Activated T-cell treated with anti-CD3 and anti-CD28 coated beads, Interleukin-2, amount 50 U/mL, for 72 hours (primary cell): ENCODE results near the gene PKIG. TPM values are rescaled to one million over a fixed set of nuclear protein-coding genes. Genes with fewer than 3 reads are reported as not detected.
"Not testable (repeated sequence)": the region's sequence is repeated elsewhere in the genome, so short reads cannot be mapped to it uniquely, and the experiment has no call there.

Experiments
- ATAC-seq, 2 donors: fragments of 150-1000 bp; cut with Tn5 transposase; replicated peaks in 1 of 2; 2 replicates each; pipeline ENCODE4 v1.10.0; 2021; ENCODE audit warnings: moderate library complexity in 2 of 2, mild to moderate bottlenecking in 1 of 2
- DNase-seq, 2 donors: peaks; one replicate each; pipeline ENCODE4 v3.0.0; 2021 to 2022; ENCODE audit warnings: mixed read lengths in 1 of 2
- H3K27ac Mint-ChIP-seq: one replicate; pipeline ENCODE4 v1.8.0; 2022; ENCODE audit warnings: mild to moderate bottlenecking, moderate library complexity, mixed read lengths
- H3K27me3 Mint-ChIP-seq: one replicate; pipeline ENCODE4 v1.8.0; 2022; ENCODE audit warnings: low read depth, mixed read lengths
- H3K36me3 Mint-ChIP-seq, 2 donors: one replicate each; pipeline ENCODE4 v1.8.0; 2022; ENCODE audit warnings: mixed read lengths in 2 of 2, mild to moderate bottlenecking in 1 of 2; ENCODE audit not compliant: insufficient read depth in 2 of 2
- H3K4me1 Mint-ChIP-seq: one replicate; pipeline ENCODE4 v1.8.0; 2022; ENCODE audit warnings: low read depth, mixed read lengths
- H3K4me3 Mint-ChIP-seq, 2 donors: one replicate each; pipeline ENCODE4 v1.8.0; 2022; ENCODE audit warnings: mild to moderate bottlenecking in 2 of 2, mixed read lengths in 2 of 2, moderate library complexity in 2 of 2
- H3K9me3 Mint-ChIP-seq, 2 donors: one replicate each; pipeline ENCODE4 v1.8.0; 2022; ENCODE audit warnings: mixed read lengths in 2 of 2
- total RNA-seq, 2 donors: library from RNA; stranded (reverse); gene quantifications; one replicate each; pipeline ENCODE4 v1.2.3, GENCODE V29; 2022

PKIG gene
- total RNA-seq, 2 donors from 2014 or later, result 10.3 to 13.6 TPM

GRCh38 chr20:44579313-44580081 lies 2.9 kb upstream of the PKIG start:
- Mint-ChIP-seq H3K9me3 (peaks cover 0 to 2% of the 10 kb centered on the region in 2 donors), H3K36me3 (peaks cover 0 to 2% of the 10 kb centered on the region in 2 donors), H3K27me3 (peaks cover 6% of the 10 kb centered on the region), H3K4me3 (no peak overlapping the region), H3K4me1 (peaks cover 16% of the 10 kb centered on the region), H3K27ac (no peak overlapping the region)
- DNase-seq, result no peak
- ATAC-seq, result no peak

GRCh38 chr20:44580581-44581268 lies 1.7 kb upstream of the PKIG start:
- H3K36me3 Mint-ChIP-seq, result peaks cover 0 to 2% of the 10 kb centered on the region in 2 donors
- ATAC-seq, result peak in 1 of 2 donors; percentile 36
- H3K4me3 Mint-ChIP-seq, result no peak overlapping the region
- peaks cover 6% of the 10 kb centered on the region for H3K27me3 Mint-ChIP-seq
- no peak overlapping the region for H3K27ac Mint-ChIP-seq
- H3K9me3 Mint-ChIP-seq, result peaks cover 0 to 2% of the 10 kb centered on the region in 2 donors
- DNase-seq, result no peak
- H3K4me1 Mint-ChIP-seq, result peaks cover 19% of the 10 kb centered on the region

DNA sequence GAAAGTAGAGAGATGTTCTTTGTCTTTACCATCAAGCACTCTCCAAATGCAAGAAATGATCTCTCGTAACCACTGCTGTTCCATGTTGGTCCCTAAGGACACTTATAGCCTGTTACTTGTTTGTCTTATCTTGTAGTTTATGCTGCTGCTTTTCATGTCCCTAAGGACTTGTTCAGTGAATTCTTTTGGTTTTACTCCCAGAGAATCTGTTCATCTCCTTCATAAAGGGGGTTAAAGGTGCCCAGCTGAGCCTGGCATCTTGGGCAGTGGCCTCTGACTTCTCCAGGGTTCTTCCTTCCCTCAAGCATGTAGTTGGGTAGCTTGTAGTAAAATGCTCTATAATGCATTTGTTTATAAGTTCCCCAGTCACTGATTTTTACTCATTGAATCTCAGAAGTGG lies 864 bp upstream of the PKIG start:
- peaks cover 0 to 2% of the 10 kb centered on the region in 2 donors for H3K36me3 Mint-ChIP-seq
- ATAC-seq (no peak), DNase-seq (no peak)
- peaks cover 0 to 2% of the 10 kb centered on the region in 2 donors for H3K9me3 Mint-ChIP-seq
- no peak overlapping the region for H3K4me3 Mint-ChIP-seq
- H3K27ac Mint-ChIP-seq, result no peak overlapping the region
- H3K4me1 Mint-ChIP-seq, result peaks cover 18% of the 10 kb centered on the region
- H3K27me3 Mint-ChIP-seq, result peaks cover 6% of the 10 kb centered on the region

DNA sequence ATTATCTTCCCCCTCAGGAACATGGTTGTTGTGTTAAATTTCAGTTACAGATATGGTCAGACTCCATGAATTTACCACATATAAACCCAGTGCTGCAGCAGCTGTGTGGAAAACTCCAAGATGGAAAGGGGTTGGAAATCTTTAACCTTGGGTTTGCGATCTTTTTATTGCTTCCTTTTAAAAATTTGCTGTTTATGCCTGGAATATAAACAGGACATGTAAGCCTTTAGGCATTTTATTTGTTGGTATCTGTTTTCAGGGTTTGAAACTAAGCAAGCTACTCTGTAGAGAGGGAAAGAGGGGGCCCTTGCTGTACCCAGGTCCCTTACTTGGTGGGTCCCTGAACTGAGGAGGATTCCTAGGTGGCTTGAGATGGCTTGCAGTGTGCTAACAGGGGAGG lies 778 bp downstream of the PKIG start:
- no peak for ATAC-seq
- Mint-ChIP-seq H3K4me3 (no peak overlapping the region), H3K4me1 (peaks cover 7% of the 10 kb centered on the region), H3K9me3 (peaks cover 0 to 2% of the 10 kb centered on the region in 2 donors), H3K36me3 (peaks cover 0 to 3% of the 10 kb centered on the region in 2 donors), H3K27me3 (peaks cover 6% of the 10 kb centered on the region), H3K27ac (no peak overlapping the region)
- DNase-seq, result no peak

DNA sequence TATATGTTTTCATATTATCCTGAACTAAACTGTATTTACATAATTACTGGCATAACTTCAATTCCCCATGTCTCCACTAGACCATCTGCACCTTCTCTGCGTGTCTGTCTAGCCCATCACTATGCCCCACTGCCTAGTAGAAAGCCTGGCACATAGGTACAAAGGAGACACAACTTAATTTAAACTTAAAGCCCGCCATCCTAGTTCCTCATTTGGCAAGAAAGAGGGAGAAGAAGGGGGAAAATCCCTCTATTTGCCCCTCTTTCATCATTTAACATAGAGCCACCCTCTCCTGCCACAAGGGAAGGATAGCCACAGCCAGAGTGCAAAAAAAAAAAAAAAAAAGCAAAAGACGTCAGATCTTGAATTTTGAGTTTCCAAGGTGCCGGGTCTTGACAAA lies 1.8 kb downstream of the PKIG start:
- no peaks in the 10 kb centered on the region for H3K9me3 Mint-ChIP-seq
- H3K4me1 Mint-ChIP-seq, result peaks cover 7% of the 10 kb centered on the region
- ATAC-seq, result no peak
- DNase-seq, result no peak
- H3K27me3 Mint-ChIP-seq, result peaks cover 6% of the 10 kb centered on the region
- no peak overlapping the region for H3K4me3 Mint-ChIP-seq
- H3K36me3 Mint-ChIP-seq, result peaks cover 0 to 1% of the 10 kb centered on the region in 2 donors
- no peak overlapping the region for H3K27ac Mint-ChIP-seq

DNA sequence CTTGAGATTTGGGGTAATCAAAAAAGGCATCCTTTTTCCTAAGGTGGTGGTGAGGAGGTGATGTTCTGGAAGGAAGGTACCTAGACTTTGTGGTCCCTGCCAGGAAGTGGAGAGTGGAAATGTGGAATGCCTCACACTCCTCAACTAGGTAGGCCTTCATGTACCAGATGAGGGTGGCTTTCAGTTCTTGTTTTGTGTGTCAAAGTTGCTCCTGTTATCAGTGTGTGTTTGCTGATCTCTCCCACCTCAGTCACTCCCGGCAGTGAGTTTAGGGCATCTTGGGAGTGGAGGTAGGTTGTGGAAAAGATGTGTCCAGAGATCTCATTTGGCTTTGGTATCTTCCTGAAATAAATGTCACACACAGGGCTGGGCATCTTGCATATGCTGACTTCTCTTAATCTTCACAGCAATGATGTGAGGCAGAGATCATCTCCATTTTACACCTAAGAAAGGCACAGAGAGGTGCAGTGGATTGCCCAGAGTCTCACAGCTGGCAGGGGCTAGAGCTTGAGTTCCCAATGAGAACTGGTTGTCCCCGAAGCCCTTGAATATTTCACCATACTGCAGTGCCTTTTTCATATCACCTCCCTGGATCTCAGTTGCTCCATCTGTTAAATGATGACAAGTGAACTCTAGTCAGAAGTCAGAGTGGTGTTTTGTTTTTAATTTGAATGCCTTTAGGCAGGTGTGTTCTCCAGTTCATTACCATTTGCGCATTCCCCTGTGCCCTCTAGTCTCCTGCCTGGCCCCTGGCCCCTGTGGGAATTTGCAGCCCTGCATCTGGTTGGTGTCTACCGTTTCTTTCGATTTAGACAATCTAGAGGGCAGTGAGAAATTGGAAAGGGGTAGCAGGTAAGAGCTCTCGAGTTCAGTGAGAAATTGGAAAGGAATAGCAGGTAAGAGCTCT lies 2.9 kb downstream of the PKIG start:
- Mint-ChIP-seq H3K9me3 (no peaks in the 10 kb centered on the region), H3K36me3 (peaks cover 0 to 1% of the 10 kb centered on the region in 2 donors), H3K4me1 (peaks cover 7% of the 10 kb centered on the region), H3K27ac (peak overlapping the region; percentile 62), H3K4me3 (no peak overlapping the region), H3K27me3 (peaks cover 6% of the 10 kb centered on the region)
- DNase-seq (no peak), ATAC-seq (peak in 1 of 2 donors; percentile 45)

DNA sequence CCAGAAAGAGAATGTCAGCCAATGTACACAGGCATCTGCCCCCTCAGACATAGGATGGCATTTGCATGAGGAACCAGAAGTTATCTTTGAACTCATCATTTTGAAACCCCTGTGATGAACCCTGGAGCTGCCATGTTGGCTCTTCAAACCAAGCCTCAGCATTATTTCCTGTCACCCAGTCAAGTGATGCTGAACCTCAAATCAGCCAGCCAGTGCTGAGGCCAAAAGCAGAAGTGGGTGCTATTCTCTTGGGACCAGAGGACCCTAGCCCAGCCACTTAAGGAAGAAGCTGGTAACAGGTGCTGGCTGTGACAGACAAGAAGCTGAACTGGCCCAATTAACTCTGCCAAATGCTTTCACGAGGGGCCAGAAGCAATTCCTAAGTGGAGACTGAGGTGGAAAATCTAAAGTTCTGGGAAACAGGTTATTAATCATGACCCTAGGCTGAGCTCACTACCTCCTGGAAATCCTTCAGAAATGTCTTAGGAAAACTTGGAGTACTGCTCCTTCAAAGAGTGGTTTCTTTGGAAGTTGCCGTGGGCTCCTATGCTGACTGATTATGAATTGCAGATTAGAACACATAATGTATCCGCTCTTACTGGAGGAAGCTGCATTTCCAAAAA lies 4.0 kb downstream of the PKIG start:
- ATAC-seq (peak; percentile 58 to 64), DNase-seq (no peak)
- H3K27me3 Mint-ChIP-seq, result peaks cover 6% of the 10 kb centered on the region

GRCh38 chr20:44587035-44587980 lies 4.9 kb downstream of the PKIG start:
- Mint-ChIP-seq H3K4me3 (no peak overlapping the region), H3K27me3 (no peaks in the 10 kb centered on the region), H3K9me3 (no peaks in the 10 kb centered on the region), H3K27ac (no peak overlapping the region), H3K36me3 (peaks cover 0 to 1% of the 10 kb centered on the region in 2 donors), H3K4me1 (peaks cover 7% of the 10 kb centered on the region)
- ATAC-seq (no peak), DNase-seq (no peak)

More for the DNA sequence above, 4.0 kb downstream of the PKIG start:
- H3K9me3 Mint-ChIP-seq, result no peaks in the 10 kb centered on the region
- H3K4me3 Mint-ChIP-seq, result no peak overlapping the region
- H3K36me3 Mint-ChIP-seq, result peaks cover 0 to 1% of the 10 kb centered on the region in 2 donors
- H3K27ac Mint-ChIP-seq, result no peak overlapping the region
- H3K4me1 Mint-ChIP-seq, result peaks cover 7% of the 10 kb centered on the region

DNA sequence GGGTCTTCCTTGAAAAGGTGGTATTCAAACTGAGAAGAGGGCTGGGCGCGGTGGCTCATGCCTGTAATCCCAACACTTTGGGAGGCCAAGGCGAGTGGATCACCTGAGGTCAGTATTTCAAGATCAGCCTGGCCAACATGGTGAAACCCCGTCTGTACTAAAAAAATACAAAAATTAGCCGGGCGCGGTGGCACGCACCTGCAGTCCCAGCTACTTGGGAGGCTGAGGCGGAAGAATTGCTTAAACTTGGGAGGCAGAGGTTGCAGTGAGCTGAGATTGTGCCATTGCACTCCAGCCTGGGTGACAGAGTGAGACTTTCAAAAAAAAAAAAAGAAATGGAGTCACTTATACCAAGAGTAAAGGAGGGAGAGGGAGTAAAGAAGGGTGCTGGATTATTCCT lies 5.9 kb downstream of the PKIG start:
- not testable (repeated sequence) for H3K9me3 Mint-ChIP-seq, H3K27me3 Mint-ChIP-seq, DNase-seq, H3K4me3 Mint-ChIP-seq, H3K36me3 Mint-ChIP-seq, ATAC-seq, H3K4me1 Mint-ChIP-seq, H3K27ac Mint-ChIP-seq

DNA sequence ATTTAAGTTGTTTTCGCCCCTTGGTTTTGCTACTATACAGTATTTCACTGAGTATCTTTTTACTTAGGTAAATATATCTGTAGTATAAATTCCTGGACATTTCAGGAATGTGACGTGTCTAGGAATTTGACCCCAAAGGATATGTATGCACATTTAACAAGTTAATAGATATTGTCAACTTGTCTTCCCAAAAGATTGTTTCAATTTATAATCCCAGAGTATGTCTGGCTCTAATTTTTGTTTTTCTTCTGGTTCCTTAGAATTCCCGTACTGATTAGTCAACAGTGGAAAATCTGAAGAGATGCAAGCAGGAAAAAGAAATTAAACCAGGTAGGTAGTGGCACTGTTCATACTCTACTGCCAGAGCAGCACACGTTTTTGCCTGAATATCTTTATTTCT lies 7.2 kb downstream of the PKIG start:
- no peaks in the 10 kb centered on the region for H3K27me3 Mint-ChIP-seq
- peaks cover 10% of the 10 kb centered on the region for H3K4me1 Mint-ChIP-seq
- no peak for DNase-seq
- no peaks in the 10 kb centered on the region for H3K9me3 Mint-ChIP-seq
- H3K36me3 Mint-ChIP-seq, result peaks cover 0 to 1% of the 10 kb centered on the region in 2 donors
- no peak overlapping the region for H3K27ac Mint-ChIP-seq
- H3K4me3 Mint-ChIP-seq, result no peak overlapping the region
- no peak for ATAC-seq

GRCh38 chr20:44590980-44591778 lies 8.8 kb downstream of the PKIG start:
- no peak overlapping the region for H3K27ac Mint-ChIP-seq
- no peak overlapping the region for H3K4me3 Mint-ChIP-seq
- H3K36me3 Mint-ChIP-seq, result peaks cover 0 to 1% of the 10 kb centered on the region in 2 donors
- DNase-seq (no peak), ATAC-seq (no peak)
- H3K4me1 Mint-ChIP-seq, result peaks cover 8% of the 10 kb centered on the region
- no peaks in the 10 kb centered on the region for H3K27me3 Mint-ChIP-seq
- no peaks in the 10 kb centered on the region for H3K9me3 Mint-ChIP-seq
